ENCODE results near the gene ZFP62.

ZFP62 gene

GRCh38 chr5:180866985-180867384 lies 5.9 kb upstream of the ZFP62 start:
- no peak for TF ChIP-seq CTCF (IDR thresholded peaks at IDR 0.05; ENCODE audit: low read depth, low read length)
- H3K4me3 ChIP-seq (ENCODE audit: low read depth, low read length) = no peak overlapping the region

GRCh38 chr5:180865981-180866695 lies 5.1 kb upstream of the ZFP62 start:
- H3K4me3 ChIP-seq (ENCODE audit: low read depth, low read length) = no peak overlapping the region
- no peak for TF ChIP-seq CTCF (IDR thresholded peaks at IDR 0.05; ENCODE audit: low read depth, low read length)

- TF ChIP-seq CTCF (IDR thresholded peaks at IDR 0.05; ENCODE audit: low read depth, low read length) = no peak
Measured at GRCh38 chr5:180862645-180863044, 1.6 kb upstream of the ZFP62 start.

GRCh38 chr5:180860273-180860886 lies 696 bp downstream of the ZFP62 start:
- TF ChIP-seq CTCF (IDR thresholded peaks at IDR 0.05; ENCODE audit: low read depth, low read length) = no peak
- peak overlapping the region; percentile 80 for H3K4me3 ChIP-seq (ENCODE audit: low read depth, low read length)

More at GRCh38 chr5:180862645-180863044, 1.6 kb upstream of the ZFP62 start:
- no peak overlapping the region for H3K4me3 ChIP-seq (ENCODE audit: low read depth, low read length)

- no peak for TF ChIP-seq CTCF (IDR thresholded peaks at IDR 0.05; ENCODE audit: low read depth, low read length)
- no peak overlapping the region for H3K4me3 ChIP-seq (ENCODE audit: low read depth, low read length)
Measured at GRCh38 chr5:180858586-180858985, 2.5 kb downstream of the ZFP62 start.

- no peak overlapping the region for H3K4me3 ChIP-seq (ENCODE audit: low read depth, low read length)
- TF ChIP-seq CTCF (IDR thresholded peaks at IDR 0.05; ENCODE audit: low read depth, low read length) = no peak
Measured at GRCh38 chr5:180853848-180854176, 7.3 kb downstream of the ZFP62 start.

- TF ChIP-seq CTCF (IDR thresholded peaks at IDR 0.05; ENCODE audit: low read depth, low read length) = no peak
- H3K4me3 ChIP-seq (ENCODE audit: low read depth, low read length) = no peak overlapping the region
Measured at GRCh38 chr5:180853121-180853847, 7.8 kb downstream of the ZFP62 start.

Data from WI38 (cell line).